Heart left ventricle (tissue), 16 donors: ENCODE measurements around the gene DNAJC18. TPM values are rescaled to one million over a fixed set of nuclear protein-coding genes. Genes with fewer than 3 reads are reported as not detected.
A peak's percentile ranks its signal among the peaks of the same experiment; 100 is the strongest.

Experiments used
- ATAC-seq, 4 donors: fragments of 200-7000 bp; cut with Tn5 transposase; one replicate each; pipeline ENCODE4 v1.9.1; 2020 to 2022; ENCODE audit warnings: moderate library complexity in 4 of 4, mild to moderate bottlenecking in 3 of 4, moderate number of reproducible peaks in 1 of 4
- DNase-seq, 5 donors: peaks; one replicate each; pipeline ENCODE4 v3.0.0-alpha.2; 2020
- H3K27ac ChIP-seq, 12 donors: fragments of 200-600 bp; sonication (generic) in 4 of 12; one replicate each; pipeline versions ENCODE4 v1.5.0 to v1.8.0; 2016 to 2022; ENCODE audit warnings: mild to moderate bottlenecking in 2 of 12
- H3K27me3 ChIP-seq, 9 donors: fragments of 200-600 bp; sonication (generic) in 2 of 9; one replicate each; pipeline versions ENCODE4 v1.5.1 to v1.8.0; 2016 to 2022; ENCODE audit warnings: mild to moderate bottlenecking in 3 of 9
- H3K36me3 ChIP-seq, 9 donors: fragments of 200-600 bp; sonication (generic) in 2 of 9; one replicate each; pipeline versions ENCODE4 v1.5.0 to v1.8.0; 2018 to 2022; ENCODE audit warnings: mild to moderate bottlenecking in 2 of 9
- H3K4me1 ChIP-seq, 12 donors: fragments of 200-600 bp; sonication (generic) in 4 of 12; one replicate each; pipeline versions ENCODE4 v1.5.0 to v1.8.0; 2016 to 2022; ENCODE audit warnings: mild to moderate bottlenecking in 3 of 12
- H3K4me3 ChIP-seq, 12 donors: fragments of 200-600 bp; sonication (generic) in 4 of 12; one replicate each; pipeline versions ENCODE4 v1.5.0 to v1.8.0; 2017 to 2022; ENCODE audit warnings: mild to moderate bottlenecking in 9 of 12, moderate library complexity in 4 of 12
- H3K9me3 ChIP-seq, 12 donors: fragments of 200-600 bp; sonication (generic) in 4 of 12; one replicate each; pipeline versions ENCODE4 v1.5.0 to v1.8.0; 2016 to 2022; ENCODE audit warnings: mild to moderate bottlenecking in 1 of 12
- CTCF ChIP-seq, 12 donors: fragments of 200-600 bp; sonication (generic) in 4 of 12; IDR thresholded peaks; one replicate each; pipeline versions ENCODE4 v1.5.0 to v1.8.0; 2018 to 2022; ENCODE audit warnings: antibody characterized with exemption in 12 of 12, mild to moderate bottlenecking in 5 of 12
- POLR2A ChIP-seq, 2 donors: fragments of 450-650 bp; IDR thresholded peaks; one replicate each; pipeline ENCODE4 v1.6.1; 2017; ENCODE audit warnings: antibody characterized with exemption in 2 of 2, mild to moderate bottlenecking in 2 of 2, moderate library complexity in 2 of 2
- WGBS, 4 donors: extraction: QIAGEN DNeasy Blood & Tissue Kit in 2 of 4; methylation state at CpG; one replicate each; pipeline versions ENCODE4 v1.1.5 to v1.1.7; 2013 to 2018; 5-methylcytosine and 5-hydroxymethylcytosine counted together
- intact Hi-C, 10 donors: fragments of 100-400 bp; cut with DNase I; formaldehyde crosslinking; loops; one replicate each; pipeline versions ENCODE4 v1.11.1 to v1.14.2; 2022
- polyA plus RNA-seq, 2 donors: library from polyadenylated mRNA; stranded (reverse); fragments of 200-250 nt; gene quantifications; one replicate each; pipeline ENCODE4 v1.2.3, GENCODE V29; 2013
- total RNA-seq, 9 donors: library from RNA; depleted of rRNA in 2 of 9; stranded (reverse); fragments of >200 nt in 2 of 9; fragmentation: NEBNext Ultra II Directional in 3 of 9; extraction: Animal tissue kit (Norgen Biotek cat#: 25700) in 3 of 9; gene quantifications; one replicate each; pipeline versions ENCODE4 v1.1.0 to v1.2.4, GENCODE V29; 2016 to 2023
- donor health status: ischemic (EF 13 %, LVEDD 7.1; RV severe dilation, severe dysfunction).
- donor health status: healthy with polysubstance abuse.
- donor health status: DM: no; HTN: yes; CAD: no.
- donor health status: DM: no; HTN: no; CAD: no.
- donor health status: ischemic (EF 25% LVEDD 6.9; RV normal size, moderate dysfunction).
- donor health status: ischemic (EF 25% LVEDD 5.7; RV mildly dilated, moderate dysfunction).
- donor health status: healthy.
- donor health status: DM: yes; HTN: yes; CAD: no.
- donor health status: ischemic (EF 35%, LVEDD 5.7; RV mildly dilated, moderate dysfunction).
- donor health status: nonischemic (EF 11% LVEDD 7.7; RV severe dilation, severe dysfunction).
- donor health status: DM: yes; HTN: yes; CAD: no.
- donor health status: PGD.
- donor health status: ischemic (EF 29% LVEDD 5.4; RV normal size, mild dysfunction).
- donor health status: nonischemic (EF 23%, LVEDD 6.1; RV moderate dilation, normal function).

The DNAJC18 gene
- total and polyA plus RNA-seq, 11 donors: 4.0 to 17.8 (median 9.1) TPM

GRCh38 chr5:139451878-139452660, 12.7 kb upstream of the DNAJC18 start:
- ATAC-seq: peak in 2 of 4 donors; percentile 28 to 35
- H3K27ac ChIP-seq: no peak overlapping the region
- H3K4me1 ChIP-seq: peaks cover 0 to 7% (median 1%) of the 10 kb centered on the region in 12 donors
- H3K36me3 ChIP-seq: peaks cover 0 to 46% (median 16%) of the 10 kb centered on the region in 9 donors
- WGBS, 4 donors: 82 to 90% (median 83%) methylated on average over 3 of the region's 3 CpGs
- H3K27me3 ChIP-seq: no peaks in the 10 kb centered on the region
- DNase-seq: no peak
- no peaks in the 10 kb centered on the region for H3K9me3 ChIP-seq
- no peak for TF ChIP-seq CTCF (IDR thresholded peaks at IDR 0.05)
- TF ChIP-seq POLR2A (IDR thresholded peaks at IDR 0.05): no peak
- intact Hi-C loops: no loop called here
- no peak overlapping the region for H3K4me3 ChIP-seq

DNA sequence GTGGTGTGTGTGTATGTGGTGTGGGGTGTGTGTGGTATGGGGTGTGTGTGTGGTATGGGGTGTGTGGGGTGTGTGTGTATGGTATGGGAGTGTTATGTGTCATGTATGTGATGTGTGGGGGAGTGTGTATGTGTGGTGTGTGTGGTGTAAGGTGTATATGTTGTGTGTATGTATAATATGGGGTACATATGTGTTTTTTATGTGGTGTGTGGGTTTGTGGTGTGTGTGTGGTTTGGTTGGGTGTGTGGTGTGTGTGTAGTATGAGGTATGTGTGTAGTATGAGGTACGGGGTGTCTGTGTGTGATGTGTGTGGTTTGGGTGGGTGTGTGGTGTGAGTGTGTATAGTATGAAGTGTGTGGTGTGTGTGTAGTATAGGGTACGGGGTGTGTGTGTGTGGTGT, 11.9 kb upstream of the DNAJC18 start:
- Histone ChIP-seq H3K9me3 (no peaks in the 10 kb centered on the region), H3K36me3 (peaks cover 0 to 39% (median 10%) of the 10 kb centered on the region in 9 donors), H3K27ac (no peak overlapping the region), H3K4me3 (no peak overlapping the region), H3K4me1 (peaks cover 0 to 11% (median 1%) of the 10 kb centered on the region in 12 donors), H3K27me3 (no peaks in the 10 kb centered on the region)
- DNase-seq (no peak), ATAC-seq (no peak)
- TF ChIP-seq CTCF (IDR thresholded peaks at IDR 0.05) (no peak), POLR2A (IDR thresholded peaks at IDR 0.05) (no peak)
- WGBS, 4 donors: 90 to 96% (median 93%) methylated on average over 2 of the region's 2 CpGs
- intact Hi-C loops: no loop called here

DNA sequence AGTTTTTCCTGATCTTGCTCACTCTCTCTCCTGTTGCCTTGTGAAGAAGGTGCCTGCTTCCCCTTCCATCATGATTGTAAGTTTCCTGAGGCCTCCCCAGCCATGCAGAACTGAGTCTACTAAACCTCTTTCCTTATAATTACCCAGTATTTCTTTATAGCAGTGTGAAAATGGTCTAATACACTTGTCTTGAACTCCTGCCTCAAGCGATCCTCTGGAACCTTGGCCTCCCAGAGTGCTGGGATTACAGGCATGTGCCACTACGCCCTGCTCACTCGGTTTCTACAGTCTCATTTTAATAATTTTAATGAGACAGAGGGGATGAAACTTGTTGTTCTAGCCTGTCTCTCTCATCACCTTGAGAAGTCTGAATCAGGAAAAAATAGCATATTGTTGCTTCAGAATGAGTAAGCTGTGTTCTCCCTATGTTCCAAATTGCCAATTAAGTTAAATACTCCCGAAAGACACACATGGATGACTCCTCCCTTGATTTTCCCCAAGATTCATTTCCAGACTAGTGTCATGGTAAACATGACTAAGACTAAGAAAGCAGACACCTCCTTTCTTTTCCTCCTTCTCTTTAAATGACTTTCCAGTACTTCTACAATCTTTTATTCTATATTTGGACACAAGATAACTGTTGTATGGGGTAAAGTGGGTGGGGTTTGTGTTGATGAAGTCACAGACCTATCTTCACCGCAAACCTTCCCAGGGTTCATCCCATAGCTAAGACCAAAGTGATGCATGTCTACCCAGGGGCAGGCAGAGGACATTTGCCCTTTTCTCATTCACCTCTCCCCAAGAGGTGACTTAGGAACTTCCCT, 7.8 kb upstream of the DNAJC18 start:
- TF ChIP-seq CTCF (IDR thresholded peaks at IDR 0.05) (no peak), POLR2A (IDR thresholded peaks at IDR 0.05) (no peak)
- ATAC-seq (no peak), DNase-seq (no peak)
- WGBS, 4 donors: 82 to 87% (median 84%) methylated on average over 5 of the region's 5 CpGs
- no peak overlapping the region for H3K27ac ChIP-seq
- peaks cover 0 to 11% (median 2%) of the 10 kb centered on the region in 12 donors for H3K4me1 ChIP-seq
- H3K9me3 ChIP-seq: no peaks in the 10 kb centered on the region
- intact Hi-C loops: no loop called here
- H3K27me3 ChIP-seq: no peaks in the 10 kb centered on the region
- H3K4me3 ChIP-seq: no peak overlapping the region
- peaks cover 0 to 34% (median 3%) of the 10 kb centered on the region in 9 donors for H3K36me3 ChIP-seq
